Measurements from ENCODE around the gene FNDC4. TPM values are rescaled to one million over a fixed set of nuclear protein-coding genes. Genes with fewer than 3 reads are reported as not detected.

Gene FNDC4
- total RNA-seq, 1 donor from 2014 or later, result 1.8 TPM

GRCh38 chr2:27495840-27496356 lies 898 bp upstream of the FNDC4 start:
- intact Hi-C loops (cut with micrococcal nuclease), result no loop called here
- ATAC-seq, result no peak
- DNase-seq, result no peak

DNA sequence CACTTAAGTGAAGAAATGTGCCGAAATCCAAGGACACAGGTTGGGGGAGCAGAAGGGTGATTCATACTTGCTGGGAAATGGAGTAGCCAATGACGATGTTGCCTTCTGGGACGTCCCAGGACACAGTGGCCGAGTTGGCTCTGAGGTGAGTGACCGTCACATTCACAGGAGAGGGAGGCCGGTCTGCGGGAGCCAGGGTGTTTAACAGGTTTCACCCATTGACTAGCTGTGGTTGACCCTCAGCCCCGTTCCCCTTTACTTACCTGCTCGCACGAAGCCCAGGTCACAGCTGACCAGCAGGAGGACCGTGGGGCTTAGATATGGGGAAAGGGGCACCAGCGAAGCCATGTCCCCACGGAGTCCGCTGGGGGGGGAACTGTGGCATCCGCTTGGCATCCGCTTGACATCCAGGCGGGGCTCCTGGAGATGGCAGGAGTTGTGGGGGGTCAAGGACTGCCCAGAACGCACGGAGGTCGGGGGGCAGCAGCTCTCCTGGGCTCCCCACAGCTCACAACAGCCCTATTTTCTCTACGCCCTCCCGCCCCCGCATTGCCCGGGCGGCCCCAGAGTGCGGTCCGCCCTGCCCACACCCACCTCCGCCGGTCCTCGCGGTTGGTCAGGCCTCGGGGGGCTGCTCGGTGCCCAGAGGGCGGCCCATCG lies 586 bp downstream of the FNDC4 start:
- intact Hi-C loops (cut with micrococcal nuclease), result no loop called here

GRCh38 chr2:27493948-27494283 lies 1.1 kb downstream of the FNDC4 start:
- no peak for DNase-seq
- intact Hi-C loops (cut with micrococcal nuclease), result no loop called here
- no peak for ATAC-seq

More for the DNA sequence above, 586 bp downstream of the FNDC4 start:
- peak; percentile 13 for ATAC-seq
- peak; percentile 39 for DNase-seq

GRCh38 chr2:27492557-27492956 lies 2.4 kb downstream of the FNDC4 start:
- no peak for ATAC-seq
- DNase-seq, result no peak
- intact Hi-C loops (cut with micrococcal nuclease), result no loop called here

DNA sequence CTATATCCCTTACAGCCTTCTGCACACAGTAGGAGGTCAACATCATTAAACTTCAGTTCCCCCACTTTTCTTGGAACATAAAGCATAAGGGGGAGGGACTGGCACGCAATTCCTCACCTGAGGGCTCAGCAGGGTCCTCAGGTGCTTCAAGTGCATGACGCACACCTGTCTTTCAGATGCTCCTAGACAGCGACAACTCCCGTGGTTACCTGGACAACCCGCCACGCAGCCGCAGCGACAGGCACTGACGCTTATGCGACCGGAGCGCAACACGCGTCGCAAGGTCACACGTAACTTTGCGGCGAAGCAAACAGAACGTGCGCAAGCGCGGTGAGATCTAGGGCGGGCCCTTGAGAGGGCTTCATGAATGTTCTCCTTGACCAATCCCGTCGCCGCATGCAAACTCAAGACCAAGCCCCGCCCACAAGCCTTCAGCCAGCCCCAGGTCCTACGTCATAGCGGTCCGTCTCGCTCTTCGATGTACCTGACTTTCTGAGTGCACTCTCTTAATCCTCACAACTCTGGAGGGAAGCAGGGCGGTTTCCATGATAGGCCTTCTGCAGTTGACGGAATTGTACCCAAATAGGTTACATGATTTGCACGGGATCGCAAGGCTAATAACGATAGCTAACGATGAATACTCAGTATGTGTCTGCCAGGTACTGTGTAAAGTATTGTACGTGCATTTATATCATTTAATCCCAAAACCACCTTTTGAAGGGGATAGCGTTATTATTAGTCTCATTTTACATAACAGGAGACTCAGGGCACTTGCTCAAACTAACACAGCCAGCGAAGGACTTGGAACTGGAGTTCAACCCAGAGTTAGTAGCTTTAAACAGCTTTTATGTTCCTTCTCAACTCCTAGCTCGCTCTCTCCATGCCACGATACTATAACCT lies 5.3 kb downstream of the FNDC4 start, which contains the start of gene IFT172:
Gene IFT172 (minus strand): TSS at position 246 of the 900 bp plus-strand sequence. CDS start 90 bp downstream, at position 156.
- DNase-seq (peak; percentile 99), ATAC-seq (peak; percentile 99)
- intact Hi-C loops (cut with micrococcal nuclease), result no loop called here

- peak; percentile 31 for ATAC-seq
- no peak for DNase-seq
- intact Hi-C loops (cut with micrococcal nuclease), result no loop called here
Measured at GRCh38 chr2:27489118-27489497, 5.9 kb downstream of the FNDC4 start.

DNA sequence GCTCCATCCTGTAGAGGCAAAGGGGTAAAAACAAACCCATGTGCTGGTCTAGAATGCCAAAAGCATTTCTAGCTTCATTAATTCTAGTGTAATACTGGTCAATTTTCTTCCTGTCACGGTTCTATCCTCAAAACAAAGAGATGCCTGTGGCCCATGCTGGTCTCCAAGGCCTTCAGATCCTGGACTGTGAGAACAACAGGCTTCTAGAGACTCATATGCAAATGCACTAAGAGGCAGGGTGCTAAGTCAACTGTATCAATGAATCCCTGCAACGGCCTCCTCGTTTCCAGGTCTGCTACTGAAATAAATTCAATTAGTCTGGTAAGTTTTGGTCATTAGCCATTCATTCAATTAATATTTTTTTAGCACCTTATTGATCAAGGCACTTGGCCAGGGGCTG lies 9.5 kb downstream of the FNDC4 start:
- intact Hi-C loops (cut with micrococcal nuclease), result no loop called here
- ATAC-seq, result no peak
- DNase-seq, result no peak

DNA sequence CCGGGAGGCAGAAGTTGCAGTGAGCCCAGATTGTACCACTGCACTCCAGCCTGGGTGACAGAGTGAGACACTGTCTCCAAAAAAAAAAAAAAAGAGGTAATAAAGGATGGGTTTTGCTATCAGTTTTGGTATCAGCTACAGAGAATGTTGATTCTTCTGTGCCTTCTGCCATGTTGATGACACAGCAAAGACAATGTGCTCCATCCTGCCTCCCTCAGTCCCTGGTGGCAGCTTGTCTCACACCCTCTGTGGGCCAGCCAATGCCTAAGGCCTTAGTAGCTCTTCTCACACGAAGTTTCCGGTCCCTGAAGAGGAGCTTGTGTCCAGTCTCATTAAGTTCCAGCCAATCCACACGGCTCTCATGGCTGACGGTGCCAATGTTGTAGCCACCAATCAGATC lies 23.0 kb downstream of the FNDC4 start:
- intact Hi-C loops (cut with micrococcal nuclease), result no loop called here
- no peak for DNase-seq

DNA sequence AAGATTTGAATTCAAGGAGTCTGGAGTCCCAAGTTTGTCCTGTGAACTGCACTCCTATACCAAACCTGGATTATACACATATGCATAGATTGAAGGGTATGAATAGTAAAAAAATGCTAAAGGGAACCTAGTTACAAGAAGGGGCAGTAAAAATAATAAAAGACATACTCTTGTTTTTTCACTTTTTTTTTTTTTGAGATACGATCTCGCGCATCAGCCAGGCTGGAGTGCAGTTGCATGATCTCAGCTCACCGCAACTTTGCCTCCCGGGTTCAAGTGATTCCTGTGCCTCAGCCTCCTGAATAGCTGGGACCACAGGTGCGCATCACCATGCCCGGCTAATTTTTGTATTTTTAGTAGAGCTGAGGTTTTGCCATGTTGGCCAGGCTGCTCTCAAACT lies 30.6 kb downstream of the FNDC4 start:
- intact Hi-C loops (cut with micrococcal nuclease), result no loop called here
- DNase-seq (no peak), ATAC-seq (no peak)

More for the DNA sequence above, 23.0 kb downstream of the FNDC4 start:
- no peak for ATAC-seq

GRCh38 chr2:27461118-27461517 lies 33.9 kb downstream of the FNDC4 start:
- DNase-seq (peak; percentile 74), ATAC-seq (peak; percentile 90)
- intact Hi-C loops (cut with micrococcal nuclease), result no loop called here

GRCh38 chr2:27453968-27454367 lies 41.0 kb downstream of the FNDC4 start:
- no peak for DNase-seq
- no peak for ATAC-seq
- intact Hi-C loops (cut with micrococcal nuclease), result no loop called here

DNA sequence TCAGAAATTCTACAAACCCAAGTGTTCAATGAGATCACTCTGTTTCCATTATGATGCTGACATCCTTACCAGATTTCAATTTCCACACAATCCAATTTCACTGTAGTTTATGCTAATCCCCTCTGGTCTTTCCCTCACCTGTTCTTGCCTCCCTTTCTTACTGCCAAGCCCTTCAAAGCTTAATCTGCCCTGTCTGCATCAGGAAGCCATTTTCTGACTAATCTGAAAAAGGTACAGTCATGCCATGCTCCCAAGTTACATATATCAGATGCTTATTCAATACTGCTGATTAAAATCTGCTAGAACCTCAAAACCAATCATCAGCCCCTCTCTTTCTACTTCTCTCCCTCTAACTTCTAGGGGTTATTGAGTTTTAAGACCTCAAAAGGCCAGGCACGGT lies 43.9 kb downstream of the FNDC4 start:
- ATAC-seq, result no peak

DNA sequence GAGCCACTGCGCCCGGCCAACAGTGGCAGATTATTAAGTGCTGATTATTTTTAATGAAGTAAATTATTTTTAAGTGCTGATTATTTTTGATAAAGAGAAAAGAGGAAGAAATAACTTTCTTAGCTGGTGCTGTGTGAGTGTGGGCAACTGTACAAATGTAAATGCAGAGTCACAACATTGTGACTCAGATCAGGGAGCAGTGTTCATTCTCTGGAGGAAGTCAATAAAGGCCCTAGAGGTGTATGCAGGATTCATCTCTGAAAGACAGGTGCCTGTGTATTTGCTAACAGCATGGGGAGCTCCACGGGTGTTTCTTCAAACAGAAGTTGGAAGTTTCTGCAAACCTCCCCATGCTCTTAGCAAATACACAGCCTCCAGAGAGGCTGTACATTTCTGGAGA lies 46.6 kb downstream of the FNDC4 start:
- intact Hi-C loops (cut with micrococcal nuclease), result no loop called here
- ATAC-seq (no peak), DNase-seq (no peak)

More for the DNA sequence above, 43.9 kb downstream of the FNDC4 start:
- intact Hi-C loops (cut with micrococcal nuclease), result no loop called here
- no peak for DNase-seq

DNA sequence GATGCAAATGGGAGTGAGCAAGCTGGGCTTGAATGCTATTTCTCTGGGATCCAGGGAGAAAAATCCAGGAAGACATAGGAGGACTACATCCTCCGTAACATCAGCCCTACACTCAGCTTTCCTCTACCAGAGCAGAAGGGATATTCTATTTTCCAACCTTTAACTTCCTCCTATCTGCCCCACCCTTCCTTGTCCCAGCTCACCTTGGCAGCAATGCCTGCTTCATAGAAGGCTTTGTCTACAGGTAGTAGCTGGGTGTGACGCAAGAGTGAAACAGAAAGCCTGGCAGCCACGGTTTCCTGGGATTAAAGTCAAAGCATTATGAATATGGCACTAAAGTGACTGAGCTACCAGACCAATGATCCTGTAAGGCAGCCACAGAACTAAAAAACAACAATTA lies 48.9 kb downstream of the FNDC4 start:
- intact Hi-C loops (cut with micrococcal nuclease), result no loop called here
- no peak for ATAC-seq
- DNase-seq, result no peak

DNA sequence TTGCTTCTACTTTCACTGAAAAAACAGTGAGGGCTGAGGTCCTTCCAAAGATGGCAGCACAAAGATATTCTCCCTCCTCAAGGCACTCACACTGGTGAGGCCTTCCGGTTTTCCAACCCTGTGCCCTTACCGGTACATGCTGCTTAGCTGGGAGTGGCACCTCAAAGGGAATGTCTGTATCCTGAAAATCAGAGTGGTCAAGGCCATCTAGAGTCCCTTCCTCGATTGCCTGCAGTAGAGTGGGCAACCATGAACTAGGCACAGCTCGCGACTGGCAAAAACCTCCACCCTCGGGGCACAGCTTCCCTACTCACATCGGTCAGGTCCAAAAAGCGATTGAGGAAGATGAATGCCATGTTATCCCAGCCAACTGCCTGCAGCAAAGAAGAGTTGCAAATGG lies 49.4 kb downstream of the FNDC4 start:
- ATAC-seq (no peak), DNase-seq (no peak)
- intact Hi-C loops (cut with micrococcal nuclease), result no loop called here

GRCh38 chr2:27445155-27445554 lies 49.8 kb downstream of the FNDC4 start:
- DNase-seq (no peak), ATAC-seq (no peak)
- intact Hi-C loops (cut with micrococcal nuclease), result no loop called here

DNA sequence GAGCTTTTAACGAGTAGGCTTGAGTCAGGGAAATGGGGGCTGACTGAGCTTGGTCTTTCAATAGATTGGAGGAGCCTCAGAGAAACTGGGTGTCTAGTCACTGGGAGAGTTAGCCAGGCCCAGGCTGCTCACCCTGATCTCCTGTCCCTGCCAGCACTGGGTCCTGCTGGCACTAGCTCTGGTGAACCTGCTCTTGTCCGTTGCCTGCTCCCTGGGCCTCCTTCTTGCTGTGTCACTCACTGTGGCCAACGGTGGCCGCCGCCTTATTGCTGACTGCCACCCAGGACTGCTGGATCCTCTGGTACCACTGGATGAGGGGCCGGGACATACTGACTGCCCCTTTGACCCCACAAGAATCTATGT lies 52.1 kb downstream of the FNDC4 start:
- DNase-seq (no peak), ATAC-seq (peak; percentile 28)
- intact Hi-C loops (cut with micrococcal nuclease), result no loop called here

DNA sequence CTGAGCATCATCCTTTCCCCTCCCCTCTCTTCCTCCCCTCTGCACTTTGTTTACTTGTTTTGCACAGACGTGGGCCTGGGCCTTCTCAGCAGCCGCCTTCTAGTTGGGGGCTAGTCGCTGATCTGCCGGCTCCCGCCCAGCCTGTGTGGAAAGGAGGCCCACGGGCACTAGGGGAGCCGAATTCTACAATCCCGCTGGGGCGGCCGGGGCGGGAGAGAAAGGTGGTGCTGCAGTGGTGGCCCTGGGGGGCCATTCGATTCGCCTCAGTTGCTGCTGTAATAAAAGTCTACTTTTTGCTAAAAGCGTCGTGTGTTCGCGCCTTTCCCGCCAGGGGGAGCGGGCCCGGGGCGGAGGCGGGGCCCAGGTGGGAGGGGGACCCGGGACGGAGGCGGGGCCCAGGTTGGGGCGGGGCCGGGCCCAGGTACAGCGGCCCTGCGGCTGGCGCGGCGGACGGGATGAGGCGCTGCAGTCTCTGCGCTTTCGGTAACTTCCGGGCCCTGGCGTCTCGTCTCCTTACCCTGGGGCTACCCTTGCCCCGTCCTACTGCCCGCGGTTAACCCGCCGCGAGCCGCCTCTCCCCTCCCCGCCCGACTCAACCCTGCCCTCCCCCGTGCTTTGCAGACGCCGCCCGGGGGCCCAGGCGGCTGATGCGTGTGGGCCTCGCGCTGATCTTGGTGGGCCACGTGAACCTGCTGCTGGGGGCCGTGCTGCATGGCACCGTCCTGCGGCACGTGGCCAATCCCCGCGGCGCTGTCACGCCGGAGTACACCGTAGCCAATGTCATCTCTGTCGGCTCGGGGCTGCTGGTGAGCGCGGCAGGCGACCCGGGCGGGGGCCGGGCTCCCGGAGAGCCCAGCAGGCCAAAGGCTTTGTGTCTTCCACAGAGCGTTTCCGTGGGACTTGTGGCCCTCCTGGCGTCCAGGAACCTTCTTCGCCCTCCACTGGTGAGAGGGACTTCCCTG lies 52.8 kb downstream of the FNDC4 start, which contains the start of gene KRTCAP3:
Gene KRTCAP3 (plus strand): TSS at position 424 of the 962 bp plus-strand sequence. CDS start 32 bp downstream, at position 456.
- ATAC-seq (peak; percentile 66), DNase-seq (peak; percentile 37)

More for the DNA sequence above, 52.8 kb downstream of the FNDC4 start, which contains the start of gene KRTCAP3:
- intact Hi-C loops (cut with micrococcal nuclease), result no loop called here
